Measurements from ENCODE around the gene OR10R2. TPM values are rescaled to one million over a fixed set of nuclear protein-coding genes. Genes with fewer than 3 reads are reported as not detected.
"Not testable (repeated sequence)": the region's sequence is repeated elsewhere in the genome, so short reads cannot be mapped to it uniquely, and the experiment has no call there.

Gene OR10R2, protein sequence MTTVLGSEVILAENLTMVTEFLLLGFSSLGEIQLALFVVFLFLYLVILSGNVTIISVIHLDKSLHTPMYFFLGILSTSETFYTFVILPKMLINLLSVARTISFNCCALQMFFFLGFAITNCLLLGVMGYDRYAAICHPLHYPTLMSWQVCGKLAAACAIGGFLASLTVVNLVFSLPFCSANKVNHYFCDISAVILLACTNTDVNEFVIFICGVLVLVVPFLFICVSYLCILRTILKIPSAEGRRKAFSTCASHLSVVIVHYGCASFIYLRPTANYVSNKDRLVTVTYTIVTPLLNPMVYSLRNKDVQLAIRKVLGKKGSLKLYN
- not detected in 2 replicates for total RNA-seq (2014; rRNA removed; shearing (Covaris generic))

DNA sequence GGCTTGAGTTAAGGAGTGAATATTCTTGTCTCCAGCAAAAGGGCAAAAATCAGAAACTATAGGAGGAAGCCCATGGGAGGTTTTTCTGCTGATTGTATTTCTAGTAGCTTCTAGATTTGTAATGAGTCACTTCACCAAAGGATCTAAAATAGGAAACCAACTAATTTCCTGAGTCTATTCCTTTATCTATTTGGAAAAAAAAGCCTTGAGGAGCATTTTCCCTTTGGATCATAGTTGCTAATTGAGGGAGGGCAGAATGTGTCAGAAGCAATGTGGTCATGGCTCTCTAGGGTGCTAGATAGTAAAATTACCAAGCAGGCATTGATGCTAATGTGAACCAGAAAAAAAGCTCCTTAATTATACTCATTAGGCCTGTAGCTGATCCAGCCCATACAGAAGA lies at the start of gene OR10R2:
Gene OR10R2 (plus strand): TSS at position 301 of the 400 bp plus-strand sequence. CDS start 106 bp downstream, outside the sequence.
- DNase-seq (ENCODE audit: low spot score): no peak

DNA sequence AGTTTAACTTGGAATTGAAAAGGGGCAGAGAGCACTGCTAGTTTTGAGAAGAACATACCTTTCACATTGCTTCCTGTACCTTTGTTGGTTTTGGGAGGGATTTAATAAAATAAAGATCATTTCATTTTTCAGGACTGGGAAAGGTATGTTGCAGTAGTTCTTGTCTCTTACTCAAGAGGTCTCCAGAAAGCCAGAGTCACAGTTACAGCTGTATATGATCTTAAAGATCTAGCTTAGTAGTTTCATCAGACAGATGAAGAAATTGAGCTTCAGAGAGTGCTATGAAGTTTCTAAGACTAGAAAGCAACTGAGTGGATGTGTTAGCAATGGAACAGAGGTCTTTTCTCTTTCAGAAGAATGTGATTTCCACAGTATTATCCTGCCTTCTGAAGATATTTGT lies 47.0 kb upstream of the OR10R2 start:
- DNase-seq (ENCODE audit: low spot score): no peak

DNA sequence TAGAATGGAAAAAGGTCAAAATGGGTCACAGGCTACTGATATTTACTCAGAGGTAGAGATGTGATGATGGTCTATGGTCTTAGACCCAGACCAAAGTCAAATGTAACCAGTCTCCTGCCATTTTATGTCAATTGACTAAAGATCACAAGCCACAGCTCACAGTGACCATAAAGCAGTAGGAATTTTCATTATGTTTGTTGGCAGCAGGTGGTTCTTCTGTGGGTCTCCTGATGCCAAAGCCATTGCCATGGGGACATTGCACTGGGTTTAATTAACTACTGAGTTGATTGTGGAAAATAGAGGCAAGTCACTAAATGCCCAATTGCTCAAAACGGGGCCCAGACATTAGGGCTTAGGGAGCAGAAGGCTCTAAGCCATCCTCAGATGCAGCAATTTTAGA lies 45.9 kb upstream of the OR10R2 start, which contains the start of gene OR10K2:
Gene OR10K2 (minus strand): TSS at position 101 of the 400 bp plus-strand sequence. CDS start 5,371 bp downstream, outside the sequence.
- no peak for DNase-seq (ENCODE audit: low spot score)

DNA sequence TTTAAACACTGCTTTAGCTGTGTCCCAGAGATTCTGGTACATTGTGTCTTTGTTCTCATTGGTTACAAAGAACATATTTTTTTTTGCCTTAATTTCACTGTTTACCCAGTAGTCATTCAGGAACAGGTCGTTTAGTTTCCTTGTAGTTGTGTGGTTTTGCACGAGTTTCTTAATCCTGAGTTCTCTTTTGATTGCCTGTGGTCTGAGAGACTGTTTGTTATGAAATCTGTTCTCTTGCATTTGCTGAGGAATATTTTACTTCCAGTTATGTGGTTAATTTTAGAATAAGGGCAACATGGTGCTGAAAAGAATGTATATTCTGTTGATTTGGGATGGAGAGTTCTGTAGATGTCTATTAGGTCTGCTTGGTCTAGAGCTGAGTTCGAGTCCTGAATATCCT lies 41.9 kb upstream of the OR10R2 start:
- DNase-seq (ENCODE audit: low spot score): not testable (repeated sequence)

DNA sequence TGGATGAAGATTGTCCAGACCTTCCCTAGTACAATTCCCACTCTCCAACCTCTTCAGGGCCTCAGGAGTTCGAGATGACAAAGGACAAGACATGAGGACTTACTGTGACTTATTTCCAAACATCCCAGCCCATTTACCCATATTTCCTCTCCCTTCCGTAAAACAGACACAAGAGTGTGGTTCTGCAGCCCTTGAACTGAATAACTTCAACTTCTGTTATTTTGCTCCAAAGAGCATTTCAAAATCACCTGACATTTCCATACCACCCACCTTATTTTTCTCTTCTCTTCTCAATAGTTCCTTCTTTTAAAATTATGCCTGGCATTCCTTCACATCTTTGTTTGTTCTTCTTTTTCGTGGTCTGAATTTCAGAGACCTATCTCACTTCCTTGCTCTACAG lies 37.3 kb upstream of the OR10R2 start:
- DNase-seq (ENCODE audit: low spot score): no peak

DNA sequence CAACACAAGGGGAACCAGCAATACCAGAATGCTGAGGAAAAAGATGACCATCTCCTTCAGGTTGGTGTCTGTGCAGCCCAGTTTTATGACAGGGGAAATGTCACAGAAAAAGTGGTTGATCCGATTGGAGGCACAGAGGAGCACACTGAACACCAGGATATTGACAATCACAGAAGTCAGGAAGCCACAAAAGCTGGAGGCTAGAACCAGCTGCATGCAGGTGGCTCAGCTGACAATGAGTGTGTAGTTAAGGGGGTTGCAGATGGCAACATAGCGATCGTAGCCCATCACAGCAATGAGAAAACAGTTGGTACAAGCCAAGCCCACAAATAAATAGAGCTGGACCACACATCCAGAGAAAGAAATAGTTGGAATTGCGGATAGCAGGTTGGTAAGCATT lies 26.6 kb upstream of the OR10R2 start:
- no peak for DNase-seq (ENCODE audit: low spot score)

DNA sequence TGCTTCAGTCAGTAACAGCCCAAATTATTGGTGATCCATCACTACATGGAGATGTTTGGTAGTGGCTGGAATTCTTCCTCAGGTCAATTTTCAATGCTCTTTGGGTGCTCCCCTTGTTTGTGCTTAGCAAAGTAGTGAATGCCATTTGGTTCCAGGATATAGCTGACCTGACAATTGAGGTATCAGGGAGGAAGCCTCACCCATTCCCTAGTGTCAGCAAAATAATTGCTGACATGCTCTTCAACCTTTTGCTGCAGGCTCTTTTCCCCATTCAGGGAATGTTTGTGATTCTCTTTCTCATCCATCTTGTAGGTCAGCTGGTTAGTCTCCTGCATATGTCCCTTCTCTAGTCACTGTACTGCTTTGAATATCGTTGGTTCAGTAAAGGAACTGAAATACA lies 17.5 kb upstream of the OR10R2 start:
- no peak for DNase-seq (ENCODE audit: low spot score)

DNA sequence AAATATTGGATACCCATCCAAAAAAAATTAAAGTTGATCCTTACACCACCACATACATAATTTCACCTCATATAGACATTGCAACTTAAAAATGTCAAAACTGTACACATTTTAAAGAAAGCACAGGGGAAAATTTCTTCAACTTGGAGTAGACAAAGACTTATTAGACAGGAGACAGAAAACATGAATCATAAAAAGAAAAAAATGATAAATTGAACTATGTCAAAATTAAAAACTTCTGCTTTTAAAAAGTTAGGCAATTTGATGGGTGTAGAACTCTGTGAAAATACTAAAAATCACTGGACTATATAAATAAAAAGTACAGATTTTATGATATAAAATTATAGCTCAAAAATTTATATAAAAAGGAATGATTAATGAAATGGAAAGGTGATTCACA lies 14.8 kb upstream of the OR10R2 start:
- DNase-seq (ENCODE audit: low spot score): no peak

DNA sequence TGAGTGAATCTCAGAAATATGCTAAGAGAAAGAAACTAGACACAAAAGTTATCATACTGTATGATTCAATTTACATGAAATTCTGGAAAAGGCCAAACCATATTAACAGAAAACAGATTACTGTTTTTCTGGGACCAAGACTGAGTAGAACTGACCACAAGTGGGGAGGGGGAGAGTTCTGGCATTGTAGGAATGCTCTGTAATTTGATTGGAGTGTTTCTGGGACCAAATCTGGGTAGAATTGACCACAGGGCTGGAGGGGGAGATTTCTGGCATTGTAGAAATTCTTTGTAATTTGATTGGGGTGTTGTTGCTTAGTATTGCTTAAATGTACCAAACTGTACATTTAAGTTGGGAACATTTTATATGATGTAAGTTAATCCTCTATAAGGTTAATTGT lies 13.8 kb upstream of the OR10R2 start:
- DNase-seq (ENCODE audit: low spot score): no peak

DNA sequence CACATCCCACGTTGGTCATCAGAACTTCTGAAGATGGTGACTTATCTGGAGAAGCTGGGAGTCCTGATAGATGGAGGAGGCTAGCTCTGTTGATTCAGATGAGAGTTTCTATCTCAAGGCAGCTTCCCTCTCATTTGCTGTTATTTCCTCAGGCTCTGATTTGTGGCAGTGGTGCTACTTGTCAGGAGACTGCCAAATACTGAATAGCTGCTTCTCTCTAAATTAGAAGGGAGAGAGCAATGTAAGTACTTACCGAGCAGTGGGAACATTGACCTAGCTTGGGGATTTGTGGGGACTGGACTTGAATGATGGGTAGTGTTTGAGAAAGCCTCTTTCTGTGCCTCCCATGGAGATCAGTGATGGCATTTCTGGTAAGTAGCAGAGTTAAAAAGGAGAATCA lies 10.5 kb upstream of the OR10R2 start, which contains the start of gene OR10K1:
Gene OR10K1 (plus strand): TSS at position 301 of the 400 bp plus-strand sequence. CDS start 3,728 bp downstream, outside the sequence.
- DNase-seq (ENCODE audit: low spot score): no peak

DNA sequence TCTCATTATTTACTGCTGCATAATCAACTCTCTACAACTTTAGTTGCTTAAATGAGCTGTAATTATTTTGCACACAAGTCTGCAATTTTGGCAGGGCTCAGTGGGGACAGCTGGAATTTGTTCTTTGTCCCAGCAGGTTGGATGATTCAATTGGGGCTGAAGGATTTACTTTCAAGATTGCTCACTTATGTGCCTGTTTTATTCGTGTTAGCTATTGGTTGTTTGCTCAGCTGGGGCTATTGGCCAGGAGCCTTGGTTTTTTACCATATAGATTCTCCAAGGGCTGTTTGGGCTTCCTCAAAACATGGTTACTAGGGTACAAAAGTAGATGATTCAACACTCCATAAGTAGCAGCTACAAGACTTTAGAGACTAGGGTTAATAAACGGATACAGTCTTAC lies 13.4 kb downstream of the OR10R2 start:
- DNase-seq (ENCODE audit: low spot score): no peak

DNA sequence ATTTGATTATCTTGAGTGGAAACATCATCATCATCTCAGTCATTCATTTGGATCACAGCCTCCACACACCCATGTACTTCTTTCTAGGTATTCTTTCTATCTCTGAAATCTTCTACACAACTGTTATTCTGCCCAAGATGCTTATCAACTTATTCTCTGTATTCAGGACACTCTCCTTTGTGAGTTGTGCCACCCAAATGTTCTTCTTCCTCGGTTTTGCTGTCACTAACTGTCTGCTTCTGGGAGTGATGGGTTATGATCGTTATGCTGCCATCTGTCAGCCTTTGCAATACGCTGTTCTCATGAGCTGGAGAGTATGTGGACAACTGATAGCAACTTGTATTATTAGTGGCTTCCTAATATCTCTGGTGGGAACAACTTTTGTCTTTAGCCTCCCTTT lies 19.3 kb downstream of the OR10R2 start:
- no peak for DNase-seq (ENCODE audit: low spot score)

DNA sequence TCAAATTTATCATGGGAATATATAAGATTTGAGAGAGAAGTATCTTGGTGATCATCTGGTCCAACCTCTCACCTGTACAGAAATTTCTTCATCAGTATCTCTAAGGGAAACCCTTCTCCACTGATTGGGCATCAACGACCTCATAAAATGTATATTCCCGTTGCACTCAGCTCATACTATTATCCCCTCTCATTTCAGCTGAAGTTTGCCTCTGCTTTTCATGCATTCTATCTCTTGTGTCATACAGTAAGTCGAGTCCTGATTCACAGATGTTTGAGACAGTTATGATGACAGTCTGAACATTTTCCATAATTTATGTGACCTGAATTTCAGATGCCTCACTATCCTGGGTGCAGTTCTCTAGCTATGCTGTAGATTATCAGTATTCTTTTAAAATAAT lies 21.0 kb downstream of the OR10R2 start:
- no peak for DNase-seq (ENCODE audit: low spot score)

DNA sequence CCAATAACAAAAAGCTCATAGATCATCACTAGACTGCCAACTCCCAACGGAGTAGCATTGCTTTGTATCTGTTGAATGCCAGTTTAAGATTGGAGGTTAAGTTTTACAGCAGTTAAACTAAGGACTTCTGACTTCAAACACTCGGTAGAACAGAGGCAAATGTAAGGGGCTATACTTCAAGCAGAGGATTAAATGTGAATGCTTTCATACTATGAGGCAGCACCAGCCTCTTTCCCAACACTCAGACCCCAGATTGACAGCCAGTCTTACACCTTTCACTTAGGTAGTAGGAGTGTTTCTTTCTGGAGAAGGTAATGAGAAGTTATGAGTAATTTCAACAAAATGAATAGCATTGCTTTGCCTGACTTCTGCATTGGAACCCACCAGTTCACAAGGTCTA lies 22.8 kb downstream of the OR10R2 start:
- DNase-seq (ENCODE audit: low spot score): no peak

DNA sequence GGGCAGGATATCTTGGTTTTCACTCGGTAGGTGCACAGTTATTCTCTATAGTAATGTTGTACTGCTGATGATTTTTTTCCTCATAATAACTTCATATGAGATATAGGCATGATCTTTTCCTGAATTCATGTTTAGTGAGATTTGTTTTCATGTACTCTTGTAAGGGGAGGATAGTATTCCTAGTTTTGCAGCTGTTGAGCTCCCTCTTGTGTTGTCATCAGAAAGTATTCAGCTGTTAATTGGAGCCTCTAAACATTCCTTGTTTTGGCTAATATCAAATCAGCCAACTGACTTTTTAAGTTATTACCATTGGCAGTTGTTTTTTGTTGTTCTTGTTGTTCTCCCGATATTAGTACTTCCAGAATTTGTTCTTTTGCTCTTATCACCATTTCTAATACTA lies 24.4 kb downstream of the OR10R2 start:
- DNase-seq (ENCODE audit: low spot score): peak; percentile 16

DNA sequence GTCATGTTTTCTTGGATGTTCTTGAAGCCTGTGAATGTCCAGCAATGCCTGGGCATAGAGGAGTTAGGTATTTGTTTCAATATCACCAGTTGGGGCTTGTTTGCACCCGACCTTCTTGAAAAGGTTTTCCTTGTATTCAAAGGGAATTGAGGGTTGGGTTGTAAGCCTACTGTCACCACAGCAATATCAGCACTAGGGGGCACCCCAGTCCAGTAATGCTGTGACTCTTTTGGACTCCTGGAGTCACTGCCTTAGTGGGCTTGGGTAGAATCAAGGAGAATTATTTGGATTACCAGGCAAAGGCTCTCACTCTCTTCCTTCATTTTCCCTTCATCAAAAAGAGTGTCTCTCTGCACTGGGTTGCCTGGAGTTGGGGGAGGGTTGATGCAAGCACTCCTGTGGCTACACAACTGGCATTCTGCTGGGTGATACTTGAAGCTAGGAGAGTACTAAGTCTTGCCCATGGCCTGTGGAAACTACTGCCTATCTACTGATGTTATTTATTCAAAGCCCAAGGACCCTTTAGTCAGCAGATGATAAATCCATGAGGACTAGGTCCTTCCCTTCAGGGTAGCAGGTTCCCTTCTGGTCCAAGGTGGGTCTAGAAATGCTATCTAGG lies 34.5 kb downstream of the OR10R2 start:
- DNase-seq (ENCODE audit: low spot score): peak; percentile 38

DNA sequence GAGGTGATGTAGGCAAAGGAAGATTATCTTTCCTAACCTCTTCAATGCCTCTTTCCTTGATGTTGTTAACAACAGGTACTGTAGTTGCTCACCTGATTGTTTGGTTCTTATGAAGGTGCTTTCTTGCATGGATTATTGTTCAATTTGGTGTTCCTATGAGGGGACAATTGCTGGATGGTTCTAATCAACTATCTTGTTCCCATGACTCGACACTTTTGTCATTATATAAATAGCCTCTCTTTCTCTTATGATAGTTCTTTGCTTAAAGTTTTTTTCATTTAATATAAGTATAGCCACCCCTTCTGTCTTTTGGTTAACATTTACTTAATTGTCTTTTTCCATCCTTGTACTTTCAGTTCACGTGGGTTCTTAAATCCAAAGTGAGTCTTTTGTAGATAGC lies 35.5 kb downstream of the OR10R2 start:
- no peak for DNase-seq (ENCODE audit: low spot score)

DNA sequence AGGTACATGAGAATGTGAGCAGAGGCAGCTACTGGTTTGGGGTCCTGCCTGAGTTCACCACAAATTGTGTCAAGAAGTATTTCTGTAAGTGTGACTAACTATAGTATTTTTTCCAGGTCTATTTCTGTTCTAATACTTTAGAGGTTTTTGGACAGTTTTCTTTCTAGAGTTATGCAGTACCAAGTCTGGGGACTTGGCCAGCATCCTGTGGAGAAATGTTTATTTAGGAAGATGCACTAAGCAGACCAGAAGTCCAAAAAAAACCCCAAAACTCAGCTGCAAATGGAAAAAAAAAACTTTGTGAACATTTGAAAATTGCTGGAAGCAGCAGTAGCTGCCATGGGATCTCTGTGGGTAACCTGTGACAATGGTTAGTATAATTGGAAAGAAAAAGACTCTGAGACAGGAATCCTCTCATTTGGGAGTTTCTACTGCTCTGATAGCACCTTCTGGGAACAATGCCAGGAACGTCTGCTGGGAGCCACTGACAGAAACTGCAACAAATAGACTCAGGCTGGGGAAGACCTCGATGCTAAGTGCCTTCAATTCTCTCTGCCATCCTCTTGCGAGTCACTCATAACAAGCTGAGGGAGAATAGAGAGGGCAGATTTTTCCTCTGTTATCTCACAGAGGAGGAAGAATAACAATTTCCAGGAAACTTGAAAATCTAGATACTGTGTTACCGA lies 37.6 kb downstream of the OR10R2 start:
- no peak for DNase-seq (ENCODE audit: low spot score)

DNA sequence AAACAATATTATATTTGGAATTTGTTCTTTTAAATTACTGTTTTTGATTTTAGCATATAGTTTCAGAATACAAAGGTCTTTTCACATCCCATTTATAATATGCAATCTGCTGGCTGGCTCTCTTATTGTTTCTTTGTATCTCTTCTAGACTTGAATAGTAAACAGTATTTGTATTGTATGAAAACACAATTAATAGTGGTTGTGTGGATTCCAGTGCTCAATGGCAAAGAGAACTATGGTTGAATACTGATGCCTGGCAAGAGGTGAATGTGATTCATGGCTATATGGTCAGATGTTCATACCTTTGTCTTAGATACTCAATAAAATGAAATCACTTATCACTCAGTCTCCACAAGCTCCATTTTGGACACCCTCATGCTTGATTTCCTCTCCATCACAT lies 44.9 kb downstream of the OR10R2 start:
- DNase-seq (ENCODE audit: low spot score): no peak

DNA sequence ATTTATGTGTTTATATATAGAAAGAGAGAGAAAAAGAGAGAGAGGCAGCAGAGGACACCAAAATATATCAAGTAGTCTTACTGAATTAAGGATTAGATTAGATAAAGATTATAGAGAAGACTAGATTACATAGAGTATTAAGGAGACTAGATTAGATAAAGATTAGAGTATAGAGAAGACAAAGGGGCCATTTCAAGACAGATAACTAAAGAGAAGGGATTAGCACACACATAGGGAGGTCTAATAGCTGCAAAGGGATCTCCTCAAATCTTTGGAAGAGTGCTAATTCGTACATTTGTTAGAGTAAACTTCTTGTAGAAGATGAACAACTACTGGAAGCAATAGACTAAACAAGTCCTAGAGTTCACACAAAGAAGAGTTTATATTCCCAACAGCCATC lies 48.0 kb downstream of the OR10R2 start:
- DNase-seq (ENCODE audit: low spot score): no peak

DNA sequence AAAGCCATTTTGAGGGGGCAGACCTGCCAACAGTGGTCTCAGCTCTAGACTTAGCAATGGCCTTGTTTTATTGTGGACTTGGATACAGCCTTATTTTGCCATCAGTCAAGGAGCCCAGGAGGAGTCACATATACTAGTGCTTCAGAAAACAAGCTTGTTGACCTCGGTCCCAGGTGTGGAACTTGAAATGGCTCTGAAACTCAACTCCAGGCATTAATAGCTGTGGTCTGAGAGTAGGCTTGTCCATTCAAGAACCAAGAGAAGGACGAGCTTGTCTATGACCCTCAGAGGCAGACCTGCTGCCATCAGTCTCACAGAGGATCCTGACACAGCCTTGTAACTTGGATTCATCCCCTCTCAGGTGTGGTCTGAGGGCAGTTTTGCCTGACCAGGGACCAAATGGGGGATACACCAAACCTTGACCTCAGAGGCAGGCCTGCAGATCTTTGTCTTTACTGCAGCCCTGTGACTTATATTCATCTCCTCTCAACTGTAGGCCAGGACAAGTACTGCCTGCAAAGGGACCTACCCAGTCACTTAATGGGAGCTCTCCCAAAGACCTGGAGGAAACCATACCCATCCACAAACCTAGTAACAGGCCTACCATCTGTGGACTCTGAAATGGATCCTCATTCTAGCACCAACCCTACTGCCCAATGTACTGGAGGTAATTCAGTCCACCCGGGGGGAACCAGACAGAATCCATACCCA lies 49.1 kb downstream of the OR10R2 start:
- DNase-seq (ENCODE audit: low spot score): no peak

DNA sequence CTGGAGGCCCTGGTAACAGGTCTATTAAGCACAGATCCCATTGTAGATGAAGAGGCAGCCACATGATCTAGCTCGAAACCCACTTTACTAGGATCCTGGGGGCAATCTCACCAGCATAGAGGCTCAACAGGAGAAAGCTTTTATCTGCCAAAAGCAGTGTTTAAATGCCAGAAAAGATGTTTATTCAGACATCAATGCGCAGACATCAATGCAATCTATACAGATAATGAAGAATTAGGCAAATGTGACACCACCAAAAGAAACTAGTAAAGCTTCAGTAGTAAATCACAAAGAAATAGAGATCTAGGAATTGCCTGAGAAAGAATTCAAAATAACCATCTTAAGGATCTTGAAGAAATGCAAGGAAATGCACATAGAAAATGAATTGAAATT lies 49.6 kb downstream of the OR10R2 start:
- no peak for DNase-seq (ENCODE audit: low spot score)
